Measurements from ENCODE around the gene ARHGAP26. TPM values are rescaled to one million over a fixed set of nuclear protein-coding genes. Genes with fewer than 3 reads are reported as not detected.

ARHGAP26 gene
- total and polyA plus RNA-seq, 2 donors (not counting 3 experiments of a cell fraction or from before 2014, with no cell fraction given) = 3.1 to 16.2 TPM

- CTCF ChIA-PET = interaction anchor here (1.0 to 6.6 kb wide), 10 partner anchors 11 to 121 kb away, joined by 3 to 92 read pairs (median 4); no protein-coding TSS in a partner anchor
- H3K36me3 ChIP-seq (ENCODE audit: control insufficient read depth in 2 of 2, extremely low read depth in 1 of 2, insufficient read depth in 2 of 2, low read length in 2 of 2) = no peaks in the 10 kb centered on the region
- H3K9me1 ChIP-seq (replicated peaks; ENCODE audit: control insufficient read depth, extremely low read depth, insufficient read depth, low read length) = no peaks in the 10 kb centered on the region
- no peak overlapping the region for H3K4me2 ChIP-seq (ENCODE audit: insufficient read depth, low read length)
- BruUV-seq (replicated peaks) = no TSS peak
- no peak overlapping the region for H3K27ac ChIP-seq (ENCODE audit: insufficient read depth, low read depth, low read length)
- TF ChIP-seq POLR2AphosphoS5 (IDR thresholded peaks at IDR 0.05; ENCODE audit: insufficient read depth, low read depth, low read length) (no peak), EZH2 (IDR thresholded peaks at IDR 0.05; ENCODE audit: borderline replicate concordance, low read depth, low read length, severe bottlenecking) (no peak), CTCF (IDR thresholded peaks at IDR 0.05; ENCODE audit: extremely low read depth in 1 of 2, insufficient read depth in 1 of 2, low read depth in 1 of 2, low read length in 2 of 2) (no peak), FOS (IDR thresholded peaks at IDR 0.05; ENCODE audit: borderline replicate concordance, insufficient read depth, low read length) (no peak), GATA2 (IDR thresholded peaks at IDR 0.05; ENCODE audit: insufficient read depth, insufficient read length, low read depth, low read length) (no peak), JUN (IDR thresholded peaks at IDR 0.05; ENCODE audit: borderline replicate concordance, insufficient read depth, insufficient read length, low read depth) (no peak), POLR2A (IDR thresholded peaks at IDR 0.05; ENCODE audit: low read depth, low read length) (no peak), MYC (IDR thresholded peaks at IDR 0.05; ENCODE audit: low read depth, low read length) (no peak), MAX (IDR thresholded peaks at IDR 0.05; ENCODE audit: insufficient read depth, insufficient read length) (no peak)
- H3K27me3 ChIP-seq (ENCODE audit: control insufficient read depth in 2 of 2, insufficient read depth in 2 of 2, low read length in 2 of 2) = no peaks in the 10 kb centered on the region
- H3K79me2 ChIP-seq (ENCODE audit: control insufficient read depth, insufficient read depth, low read length) = no peaks in the 10 kb centered on the region
- no peak overlapping the region for H3K9ac ChIP-seq (replicated peaks; ENCODE audit: extremely low read depth, insufficient read depth, low read length)
- intact Hi-C loops (cut with micrococcal nuclease) (no loop called here), dilution Hi-C loops (cut with MboI; ENCODE audit: extremely low pct_ligation_motif_present, low sequenced_read_pairs) (no loop called here)
- no peak overlapping the region for H3K4me3 ChIP-seq (replicated peaks in 1 of 3; ENCODE audit: insufficient read depth in 1 of 3, low read depth in 1 of 3, low read length in 3 of 3)
- no peak for FAIRE-seq
- H2AFZ ChIP-seq (ENCODE audit: low read depth, low read length) = no peak overlapping the region
- DNase-seq (ENCODE audit: low read depth, low spot score) = no peak
- POLR2A ChIA-PET = no interaction called here
- H4K20me1 ChIP-seq (replicated peaks; ENCODE audit: control insufficient read depth, extremely low read depth, insufficient read depth, low read length) = no peaks in the 10 kb centered on the region
- H3K9me3 ChIP-seq (replicated peaks; ENCODE audit: control insufficient read depth, insufficient read depth, low read length) = no peaks in the 10 kb centered on the region
- peaks cover 10% of the 10 kb centered on the region for H3K4me1 ChIP-seq (ENCODE audit: control insufficient read depth, extremely low read depth, insufficient read depth, low read length)
Observed at GRCh38 chr5:142767911-142768310, 2.3 kb upstream of the ARHGAP26 start.
